GM21528 (cell line): ENCODE data around the gene AKIP1.

Experiments used
- ATAC-seq: cut with Tn5 transposase; IDR thresholded peaks from one replicate; pipeline ENCODE4 v1.9.1; 2021; ENCODE audit warnings: mild to moderate bottlenecking, moderate library complexity; ENCODE audit not compliant: unreplicated experiment, low FRiP score

AKIP1 gene

DNA sequence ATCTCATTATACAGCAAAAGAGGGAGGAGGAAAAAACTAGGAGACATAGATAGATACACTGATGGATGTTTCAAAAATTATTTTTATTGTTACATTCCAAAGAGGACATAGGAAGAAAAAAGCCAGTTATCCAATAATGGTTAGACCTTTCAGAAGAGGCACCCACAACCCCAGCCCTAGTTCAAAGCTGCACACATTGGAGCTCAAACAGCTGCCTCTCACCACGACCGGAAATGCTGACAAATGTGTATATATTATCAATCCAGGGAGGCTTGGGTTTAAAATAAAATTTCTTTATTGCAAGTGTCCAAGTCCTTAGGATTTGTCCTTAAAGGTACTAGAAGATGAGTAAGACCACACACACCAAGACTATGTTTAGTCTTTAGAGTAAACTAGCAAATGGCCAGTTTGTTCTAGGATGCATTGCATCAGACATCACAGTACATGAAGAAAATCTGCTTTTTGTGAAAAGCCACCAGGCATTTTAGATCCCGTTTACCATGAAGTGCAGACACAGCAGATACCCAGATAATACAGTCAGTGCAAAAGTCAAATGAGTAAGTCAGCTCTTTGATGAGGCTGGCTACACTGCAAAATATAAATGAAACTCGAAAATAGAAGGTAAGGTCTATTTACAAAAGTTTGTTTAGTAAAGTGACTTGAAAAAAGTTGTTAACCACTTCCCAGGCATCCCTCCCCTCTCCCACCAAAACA lies 36.4 kb downstream of the AKIP1 start:
- no peak for ATAC-seq

DNA sequence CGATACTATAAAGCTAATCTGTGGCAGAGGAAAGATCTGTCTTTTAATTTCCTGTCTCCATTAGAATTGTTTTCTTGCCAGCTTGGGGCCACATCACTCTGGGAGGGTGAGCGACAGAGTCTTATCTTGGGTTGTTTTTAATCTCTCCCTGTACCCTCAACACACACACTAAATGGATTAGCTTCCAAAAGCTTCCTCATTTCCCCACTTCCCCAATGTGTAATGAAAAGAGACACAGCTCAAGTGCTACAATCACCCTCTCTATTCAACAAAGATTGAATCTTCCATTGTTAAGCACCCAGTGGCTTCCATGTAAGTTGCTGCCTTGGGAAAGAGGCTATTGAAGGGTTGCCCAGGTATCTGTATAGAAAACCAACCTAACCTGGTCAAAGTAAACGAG lies 37.9 kb downstream of the AKIP1 start:
- ATAC-seq, result no peak

DNA sequence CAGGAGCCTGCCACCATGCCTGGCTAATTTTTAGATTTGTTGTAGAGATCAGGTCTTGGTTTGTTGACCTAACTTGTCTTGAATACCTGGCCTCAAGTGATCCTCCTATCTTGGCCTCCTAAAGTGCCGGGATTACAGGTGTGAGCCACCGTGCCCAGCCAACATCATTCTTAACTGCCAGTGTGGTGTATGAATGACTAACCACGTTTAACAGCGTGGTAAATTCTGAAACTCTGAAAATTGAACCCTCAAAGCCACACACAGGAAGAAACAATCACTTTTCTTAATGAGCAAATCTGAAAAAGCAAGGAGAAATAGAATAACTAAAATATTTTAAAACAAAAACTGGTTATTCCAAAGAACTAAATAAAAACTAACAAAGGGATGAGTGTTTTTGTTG lies 45.9 kb downstream of the AKIP1 start:
- no peak for ATAC-seq

DNA sequence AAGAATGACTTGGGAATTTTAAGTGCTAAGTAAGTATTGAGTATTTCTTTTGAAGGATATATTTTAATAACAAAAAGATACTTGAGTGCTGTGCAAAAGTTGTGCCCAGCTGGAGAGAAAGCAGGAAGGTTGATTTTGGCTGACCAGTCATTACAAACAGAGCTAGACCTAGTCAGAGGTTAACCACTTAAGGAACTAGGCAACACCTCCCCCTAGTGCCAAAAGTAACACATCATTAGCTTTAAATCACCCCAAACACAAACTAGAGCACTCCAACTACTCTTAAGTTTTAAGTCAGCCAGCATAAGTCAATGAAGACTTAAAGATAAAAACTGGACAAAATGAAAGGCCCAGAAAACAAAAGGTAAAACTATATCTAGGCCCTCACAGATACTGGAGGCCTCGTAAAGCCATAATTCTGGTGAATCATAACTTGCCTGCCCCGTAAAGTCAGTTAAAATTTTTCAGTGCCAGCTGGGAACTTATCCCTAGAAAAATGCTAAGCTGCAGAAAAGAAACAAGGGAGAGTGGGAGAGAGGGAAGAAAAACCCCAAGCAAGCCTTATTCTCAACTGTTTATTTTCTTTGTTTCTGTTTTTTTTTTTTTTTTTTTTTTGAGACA lies 48.7 kb downstream of the AKIP1 start:
- no peak for ATAC-seq

- ATAC-seq, result no peak
Observed at GRCh38 chr11:8961401-8961800, 50.4 kb downstream of the AKIP1 start.

- no peak for ATAC-seq
Observed at GRCh38 chr11:8962841-8963240, 51.9 kb downstream of the AKIP1 start.

- peak; percentile 75 for ATAC-seq
Observed at GRCh38 chr11:8963569-8964323, 52.8 kb downstream of the AKIP1 start.

GRCh38 chr11:8964324-8965320 lies 53.6 kb downstream of the AKIP1 start, which contains the start of gene TMEM9B:
TMEM9B (minus strand) TSS chr11:8964442; CDS start chr11:8964313, 129 bp downstream.
- ATAC-seq, result peak; percentile 76

DNA sequence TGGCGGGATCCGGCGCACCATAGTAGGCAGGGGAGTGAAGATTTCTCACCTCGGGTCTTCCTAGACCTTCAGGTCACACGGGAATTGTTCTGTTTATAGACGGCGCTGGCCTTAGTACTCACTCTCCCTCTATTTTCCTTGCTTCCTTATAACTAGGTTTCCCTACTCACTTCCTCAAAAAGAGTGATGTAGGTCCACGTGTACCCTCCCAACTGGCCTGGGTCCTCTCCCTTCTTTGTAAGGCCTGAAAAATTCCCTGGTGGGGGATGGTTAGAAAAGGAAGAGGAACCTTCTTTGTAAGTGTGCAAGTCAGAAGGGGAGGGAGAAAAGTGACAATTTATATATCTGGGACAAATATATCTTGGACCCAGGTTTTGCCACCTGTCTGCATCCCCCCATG lies 56.2 kb downstream of the AKIP1 start:
- ATAC-seq, result no peak
